ENCODE results near the gene AHCY.

DNA sequence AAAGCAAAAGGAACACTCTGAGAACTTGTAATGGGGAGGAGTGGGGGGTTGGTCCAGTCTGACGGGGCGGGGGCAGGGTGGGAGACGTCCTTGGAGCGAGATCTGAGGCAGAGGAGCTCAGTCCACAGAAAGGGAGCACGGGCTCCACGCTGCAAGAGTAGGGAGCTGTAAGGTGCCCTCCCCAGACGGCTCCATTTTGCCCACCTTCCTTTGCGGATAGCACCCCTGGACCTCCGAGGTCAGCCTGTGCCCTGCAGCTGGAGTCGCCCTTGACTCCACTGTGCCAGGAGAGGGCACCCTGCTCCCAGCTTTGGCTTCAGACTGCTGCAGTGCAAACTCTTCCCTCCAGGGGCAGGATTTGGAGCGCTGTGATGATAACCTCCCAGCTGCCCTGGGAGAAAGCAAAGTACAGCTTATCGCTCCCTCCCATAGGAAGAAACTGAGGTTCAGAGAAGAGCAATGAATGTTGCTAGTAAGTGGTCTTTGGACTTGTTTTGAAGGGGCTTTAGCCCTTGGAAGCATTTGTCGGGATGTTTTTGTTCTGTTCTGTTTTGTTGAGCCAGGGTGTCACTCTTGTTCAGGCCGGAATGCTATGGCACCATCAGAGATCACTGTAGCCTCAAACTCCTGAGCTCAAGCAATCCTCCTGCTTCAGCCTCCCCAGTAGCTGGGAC is 9.5 kb upstream of the AHCY start:
- TF ChIP-seq CTCF (IDR thresholded peaks at IDR 0.05) = peak; percentile 82 to 100 (median 96)
- no peak for TF ChIP-seq POLR2A (IDR thresholded peaks at IDR 0.05)
- peak; percentile 79 for TF ChIP-seq POLR2AphosphoS5 (IDR thresholded peaks at IDR 0.05)

Data from prostate gland (tissue), 2 donors.